HepG2 (cell line): ENCODE data around the gene CCDC178. TPM values are rescaled to one million over a fixed set of nuclear protein-coding genes. Genes with fewer than 3 reads are reported as not detected.

Experiments used
- ATAC-seq: fragments of 200-7000 bp; cut with Tn5 transposase; 3 replicates; pipeline ENCODE4 v1.9.1; 2020; ENCODE audit warnings: mild to moderate bottlenecking, moderate library complexity
- BruUV-seq: library from RNA; stranded (reverse); fragments of 400-500 nt; replicated peaks from 2 replicates; lab custom pipeline; 2021; lab: Mats Ljungman, UMichigan
- CTCF ChIA-PET: fragments of 300-600 bp; formaldehyde crosslinking; extraction: SDS; loops from one replicate; lab custom pipeline; 2021; ENCODE audit warnings: low total read pairs, inconsistent platforms, low intra/inter-chr PET ratio; lab: Yijun Ruan, JAX
- POLR2A ChIA-PET: fragments of 350-600 bp; sonication (Branson Sonifier 250); formaldehyde crosslinking; loops from one replicate; lab custom pipeline; 2020; ENCODE audit warnings: antibody characterized with exemption, inconsistent platforms; lab: Yijun Ruan, JAX
- DNase-seq: peaks from one replicate; pipeline ENCODE4 v3.0.0-alpha.2; 2015; ENCODE audit warnings: low spot score
- FAIRE-seq: peaks from 3 replicates; lab custom pipeline; 2011; peaks lifted over from hg19 to GRCh38; lab: Jason Lieb, UNC
- H2AFZ ChIP-seq: one replicate; pipeline ENCODE4 v1.6.1; 2011; ENCODE audit warnings: low read length, inconsistent platforms
- H3K27ac ChIP-seq: fragments of 300-600 bp; 3 replicates; pipeline ENCODE4 v1.8.0; 2011; ENCODE audit warnings: mixed run types, mild to moderate bottlenecking, mixed read lengths, low read length, inconsistent platforms; ENCODE audit not compliant: insufficient read depth; ENCODE audit errors: extremely low read length
- H3K27me3 ChIP-seq, 2 experiments: fragments of 200-600 bp in 1 of 2; 2 replicates in 1 of 2; 3 replicates in 1 of 2; pipeline versions ENCODE4 v1.6.0 to v1.8.0; 2011; ENCODE audit warnings: low read length in 2 of 2, mild to moderate bottlenecking in 2 of 2, moderate library complexity in 2 of 2, inconsistent platforms in 1 of 2; ENCODE audit not compliant: insufficient read depth in 2 of 2, control insufficient read depth in 1 of 2
- H3K36me3 ChIP-seq, 2 experiments: fragments of 200-600 bp in 1 of 2; replicated peaks in 1 of 2; 2 replicates in 1 of 2; 3 replicates in 1 of 2; pipeline versions ENCODE4 v1.5.1 to v1.8.0; 2011; ENCODE audit warnings: low read length in 2 of 2, inconsistent platforms in 1 of 2; ENCODE audit not compliant: insufficient read depth in 2 of 2, control insufficient read depth in 1 of 2
- H3K4me1 ChIP-seq: 2 replicates; pipeline ENCODE4 v1.5.1; 2012; ENCODE audit warnings: low read length, inconsistent platforms; ENCODE audit not compliant: insufficient read depth
- H3K4me2 ChIP-seq: 2 replicates; pipeline ENCODE4 v1.6.0; 2011; ENCODE audit warnings: low read depth, low read length, inconsistent platforms
- H3K4me3 ChIP-seq, 3 experiments: fragments of 200-600 bp in 1 of 3; sonication (generic), shearing (Covaris generic) in 1 of 3; replicated peaks in 1 of 3; 2 replicates each; pipeline ENCODE4 v1.5.1; 2011 to 2016; ENCODE audit warnings: low read length in 3 of 3, inconsistent platforms in 2 of 3, low read depth in 2 of 3, mild to moderate bottlenecking in 2 of 3, control low read depth in 1 of 3, mixed read lengths in 1 of 3; ENCODE audit not compliant: insufficient read depth in 1 of 3
- H3K79me2 ChIP-seq: one replicate; pipeline ENCODE4 v1.6.1; 2011; ENCODE audit warnings: low read length, inconsistent platforms; ENCODE audit not compliant: insufficient read depth
- H3K9ac ChIP-seq: 2 replicates; pipeline ENCODE4 v1.6.0; 2011; ENCODE audit warnings: mild to moderate bottlenecking, low read depth, low read length, inconsistent platforms; ENCODE audit not compliant: insufficient read depth
- H3K9me3 ChIP-seq: 2 replicates; pipeline ENCODE4 v1.5.1; 2012; ENCODE audit warnings: mild to moderate bottlenecking, low read length
- H4K20me1 ChIP-seq: 2 replicates; pipeline ENCODE4 v1.6.0; 2011; ENCODE audit warnings: inconsistent platforms, mild to moderate bottlenecking, low read length, moderate library complexity; ENCODE audit not compliant: insufficient read depth
- AGO1 ChIP-seq: fragments of 200-400 bp; formaldehyde crosslinking; IDR thresholded peaks from 2 replicates; pipeline ENCODE4 v1.6.1; 2017; ENCODE audit warnings: mild to moderate bottlenecking, low read depth, low read length, moderate library complexity; ENCODE audit not compliant: poor library complexity, severe bottlenecking
- AKNA ChIP-seq: sonication (generic); formaldehyde crosslinking; IDR thresholded peaks from 2 replicates; pipeline ENCODE4 v1.4.0; 2020; ENCODE audit warnings: missing genetic modification reagents, borderline replicate concordance
- E2F1 ChIP-seq: sonication (generic); formaldehyde crosslinking; IDR thresholded peaks from 2 replicates; pipeline ENCODE4 v1.5.0; 2020; ENCODE audit warnings: missing genetic modification reagents
- FOXA3 ChIP-seq: IDR thresholded peaks from 2 replicates; pipeline ENCODE4 v1.6.1; 2016; ENCODE audit warnings: missing genetic modification reagents, missing compliant biosample characterization
- FOXJ3 ChIP-seq: sonication (generic); formaldehyde crosslinking; IDR thresholded peaks from 2 replicates; pipeline ENCODE4 v1.4.0; 2020; ENCODE audit warnings: missing genetic modification reagents, mild to moderate bottlenecking, borderline replicate concordance
- FOXP1 ChIP-seq, 2 experiments: fragments of 450-650 bp in 1 of 2; IDR thresholded peaks; 2 replicates each; pipeline ENCODE4 v1.6.1; 2017 to 2018; ENCODE audit warnings: antibody characterized with exemption in 1 of 2
- ZNF318 ChIP-seq: sonication (generic); formaldehyde crosslinking; IDR thresholded peaks from 2 replicates; pipeline ENCODE4 v1.4.0; 2020; ENCODE audit warnings: mild to moderate bottlenecking, missing genetic modification reagents
- ZNF720 ChIP-seq: sonication (generic); formaldehyde crosslinking; IDR thresholded peaks from 2 replicates; pipeline ENCODE4 v1.4.0; 2020; ENCODE audit warnings: missing genetic modification reagents
- WGBS: methylation state at CpG from one replicate; pipeline ENCODE4 v1.1.6; 2017; ENCODE audit warnings: low lambda C conversion rate; 5-methylcytosine and 5-hydroxymethylcytosine counted together
- in situ Hi-C: cut with HindIII; loops from 2 replicates; pipeline ENCODE4 v1.10.0; 2017; ENCODE audit warnings: low pct_unique_long_range_greater_than_20kb; ENCODE audit not compliant: extremely low pct_ligation_motif_present
- intact Hi-C: fragments of 100-400 bp; cut with micrococcal nuclease; formaldehyde crosslinking; loops from one replicate; pipeline ENCODE4 v1.10.0; 2022; ENCODE audit not compliant: unreplicated experiment
- polyA plus RNA-seq, 8 experiments: library from polyadenylated mRNA; depleted of rRNA in 3 of 8; stranded (reverse) in 7 of 8; unstranded in 1 of 8; fragments of >200 nt; fragmentation: Illumina TruSeq in 4 of 8; extraction: Trizol in 4 of 8; gene quantifications; 2 replicates each; pipeline versions ENCODE4 v1.2.1 to v1.2.3, GENCODE V29; 2011 to 2016; ENCODE audit warnings: low read depth in 4 of 8, missing spikeins in 1 of 8, mixed read lengths in 1 of 8; ENCODE audit not compliant: insufficient read depth in 1 of 8
- total RNA-seq, 5 experiments: library from RNA; depleted of rRNA; stranded (reverse); fragments of >200 nt; fragmentation: Illumina TruSeq; extraction: Trizol; gene quantifications; 2 replicates each; pipeline ENCODE4 v1.2.3, GENCODE V29; 2016; ENCODE audit warnings: low read depth in 1 of 5

The CCDC178 gene
- total and polyA plus RNA-seq, 2 of the 13 experiments (the other 11 are each of a cell fraction or from before 2014, with no cell fraction given) = not detected

- Histone ChIP-seq H3K27me3 (no peaks in the 10 kb centered on the region), H3K4me3 (no peak overlapping the region), H3K4me1 (no peaks in the 10 kb centered on the region), H3K4me2 (no peak overlapping the region), H3K9ac (no peak overlapping the region), H3K79me2 (no peaks in the 10 kb centered on the region), H3K9me3 (no peaks in the 10 kb centered on the region), H3K27ac (no peak overlapping the region), H3K36me3 (no peaks in the 10 kb centered on the region), H4K20me1 (no peaks in the 10 kb centered on the region)
- DNase-seq = no peak
- intact Hi-C loops (no loop called here), in situ Hi-C loops (no loop called here)
- ChIA-PET POLR2A (no interaction called here), CTCF (no interaction called here)
- 0% methylated on average over 1 of the region's 1 CpG for WGBS
- ATAC-seq = no peak
- FAIRE-seq = no peak
- TF ChIP-seq ZNF318 (CRISPR knock-in tag) = no peak
- TF ChIP-seq FOXP1 (IDR thresholded peaks at IDR 0.05) = no peak
- TF ChIP-seq FOXP1 (CRISPR knock-in tag; IDR thresholded peaks at IDR 0.05) = no peak
- TF ChIP-seq ZNF720 (CRISPR knock-in tag) = no peak
- TF ChIP-seq AGO1 = no peak
- no peak for TF ChIP-seq E2F1 (CRISPR knock-in tag)
- no peak for TF ChIP-seq FOXJ3 (CRISPR knock-in tag)
- no peak for TF ChIP-seq FOXA3 (CRISPR knock-in tag)
- no peak for TF ChIP-seq AKNA (CRISPR knock-in tag)
- TF ChIP-seq, all 625 proteins: peak for 0
- H2AFZ ChIP-seq = no peak overlapping the region
- no TSS peak for BruUV-seq
These were observed 234.7 kb downstream of the CCDC178 start for GRCh38 chr18:33205777-33206176.
